H4 (cell line): ENCODE data around the gene TAGLN2. TPM values are rescaled to one million over a fixed set of nuclear protein-coding genes. Genes with fewer than 3 reads are reported as not detected.

Experiments used
- DNase-seq: peaks from one replicate; pipeline ENCODE4 v3.0.0-alpha.2; 2015; ENCODE audit warnings: low spot score
- total RNA-seq: library from RNA; depleted of rRNA; stranded (reverse); fragments of >200 nt; shearing (Covaris generic); gene quantifications from 2 replicates; pipeline ENCODE4 v1.2.3, GENCODE V29; 2014

TAGLN2 gene
- total RNA-seq, 1 experiment from 2014 or later = 497 TPM

DNA sequence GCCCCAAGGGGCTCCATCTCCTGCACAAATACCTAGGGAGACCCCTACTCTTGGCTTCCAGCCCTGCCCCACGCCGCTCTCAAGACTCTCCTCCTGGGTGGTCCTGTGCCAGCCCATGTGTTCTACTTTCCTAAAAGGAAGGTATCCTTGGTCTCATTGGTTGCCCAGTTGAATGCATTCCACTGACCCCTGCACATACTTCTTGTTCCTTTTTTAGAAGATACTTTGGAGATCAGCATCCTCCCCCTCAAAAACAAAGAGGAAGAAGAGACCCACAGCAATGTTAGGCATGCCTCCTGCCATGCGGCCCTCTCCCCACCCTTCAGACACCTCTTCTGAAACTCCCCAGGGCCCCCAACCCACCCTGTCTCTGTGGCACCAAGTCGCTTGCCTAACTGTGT, 24.7 kb upstream of the TAGLN2 start:
- no peak for DNase-seq

GRCh38 chr1:159949123-159949522, 23.8 kb upstream of the TAGLN2 start:
- DNase-seq = no peak

GRCh38 chr1:159947942-159948341, 22.6 kb upstream of the TAGLN2 start:
- DNase-seq = no peak

- DNase-seq = no peak
Observed at GRCh38 chr1:159946242-159947187, 21.2 kb upstream of the TAGLN2 start.

GRCh38 chr1:159945483-159946241, 20.4 kb upstream of the TAGLN2 start, which contains the start of gene IGSF9:
IGSF9 (minus strand) TSS chr1:159945613; CDS start chr1:159943454, 2,159 bp downstream.
- peak; percentile 55 for DNase-seq

DNA sequence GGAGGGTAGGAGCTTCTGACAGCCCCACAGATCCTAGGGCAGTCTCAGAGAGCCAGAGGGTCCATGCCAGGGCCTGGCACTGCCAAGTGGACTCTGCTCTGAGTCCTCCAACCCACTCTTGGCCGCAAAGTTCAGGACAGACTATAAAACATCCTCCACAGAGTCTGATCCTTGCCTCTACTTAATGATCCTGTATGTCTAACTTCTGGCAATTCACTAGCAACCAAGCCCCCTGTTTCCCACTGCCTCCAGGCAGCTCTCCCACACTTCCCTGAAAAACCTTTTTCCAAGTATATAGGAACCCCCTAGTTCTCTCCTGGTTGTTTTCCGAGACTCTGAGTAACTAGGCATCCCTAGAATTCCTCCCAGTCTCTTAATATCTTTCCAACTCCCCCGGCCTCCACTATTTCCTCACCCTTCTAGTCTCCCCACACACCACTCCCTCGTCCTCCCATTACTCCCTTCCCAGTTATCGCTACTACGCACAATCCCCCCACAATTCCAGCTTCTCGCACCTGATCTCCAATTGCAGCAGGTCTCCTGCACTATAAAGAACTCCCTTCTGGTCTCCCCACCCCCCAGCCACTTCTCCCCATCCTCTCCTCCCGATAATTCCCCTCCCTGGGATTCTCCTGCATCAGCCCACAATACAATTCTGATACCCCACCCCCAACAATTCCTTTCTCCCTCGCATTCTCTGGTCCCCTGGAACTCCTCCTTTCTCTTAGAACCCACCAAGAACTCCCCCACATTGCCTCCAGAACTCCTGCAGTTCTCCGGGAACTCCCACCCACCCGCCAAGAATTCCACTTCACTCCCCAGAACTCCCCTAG, 19.5 kb upstream of the TAGLN2 start:
- DNase-seq = no peak

DNA sequence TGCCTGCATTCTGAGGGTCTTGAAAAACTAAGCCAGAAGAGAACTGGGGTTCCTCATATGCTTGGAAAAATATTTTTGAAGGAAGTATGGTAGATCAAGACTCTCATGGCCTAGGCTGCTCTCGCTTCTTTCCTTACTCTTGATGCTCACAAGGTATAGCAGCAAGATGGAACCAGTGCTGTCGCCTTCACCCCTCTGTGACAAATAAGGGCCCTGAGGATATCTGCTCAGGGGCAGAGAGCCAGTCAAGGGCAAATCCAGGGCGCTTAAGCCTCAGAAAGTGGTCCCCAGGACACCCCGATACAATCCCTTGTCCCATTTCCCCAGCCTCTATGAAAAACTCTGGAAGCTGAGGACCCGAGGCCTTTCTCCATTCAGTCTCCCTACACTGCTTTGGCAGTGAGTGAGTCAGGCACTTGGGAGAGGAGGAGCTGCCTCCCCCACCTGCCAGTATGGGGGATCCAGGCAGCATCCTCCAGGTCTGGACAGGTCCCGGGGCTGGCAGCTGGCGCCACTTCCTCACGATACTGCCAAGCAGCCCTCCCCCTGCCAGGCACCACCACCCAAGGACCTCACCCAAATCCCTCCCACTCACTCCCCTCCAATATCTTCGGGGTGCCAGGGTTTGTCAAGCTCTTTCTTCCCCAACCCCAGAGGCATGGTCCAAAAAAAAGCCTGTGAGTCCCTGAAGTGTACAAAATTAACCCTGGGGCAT, 18.8 kb upstream of the TAGLN2 start:
- no peak for DNase-seq

DNA sequence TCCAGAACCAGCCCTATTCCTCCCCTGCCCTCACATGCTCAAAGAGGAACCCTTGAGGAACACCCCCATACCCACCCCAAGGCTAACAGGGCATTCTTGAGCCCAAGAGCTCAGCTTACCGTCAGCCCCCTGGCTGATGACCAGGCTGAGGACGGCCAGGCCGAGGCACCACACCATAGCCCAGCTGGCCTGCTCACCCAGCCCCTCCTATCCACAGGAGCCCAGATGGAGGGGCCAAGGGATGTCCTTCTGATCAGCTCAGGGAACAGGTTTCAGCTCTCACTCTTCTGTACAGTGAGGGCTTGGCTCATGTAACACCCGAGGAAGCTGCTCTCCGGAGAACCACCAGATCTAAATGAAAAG, 18.0 kb upstream of the TAGLN2 start:
- no peak for DNase-seq

- no peak for DNase-seq
Observed at GRCh38 chr1:159942632-159943277, 17.4 kb upstream of the TAGLN2 start.

DNA sequence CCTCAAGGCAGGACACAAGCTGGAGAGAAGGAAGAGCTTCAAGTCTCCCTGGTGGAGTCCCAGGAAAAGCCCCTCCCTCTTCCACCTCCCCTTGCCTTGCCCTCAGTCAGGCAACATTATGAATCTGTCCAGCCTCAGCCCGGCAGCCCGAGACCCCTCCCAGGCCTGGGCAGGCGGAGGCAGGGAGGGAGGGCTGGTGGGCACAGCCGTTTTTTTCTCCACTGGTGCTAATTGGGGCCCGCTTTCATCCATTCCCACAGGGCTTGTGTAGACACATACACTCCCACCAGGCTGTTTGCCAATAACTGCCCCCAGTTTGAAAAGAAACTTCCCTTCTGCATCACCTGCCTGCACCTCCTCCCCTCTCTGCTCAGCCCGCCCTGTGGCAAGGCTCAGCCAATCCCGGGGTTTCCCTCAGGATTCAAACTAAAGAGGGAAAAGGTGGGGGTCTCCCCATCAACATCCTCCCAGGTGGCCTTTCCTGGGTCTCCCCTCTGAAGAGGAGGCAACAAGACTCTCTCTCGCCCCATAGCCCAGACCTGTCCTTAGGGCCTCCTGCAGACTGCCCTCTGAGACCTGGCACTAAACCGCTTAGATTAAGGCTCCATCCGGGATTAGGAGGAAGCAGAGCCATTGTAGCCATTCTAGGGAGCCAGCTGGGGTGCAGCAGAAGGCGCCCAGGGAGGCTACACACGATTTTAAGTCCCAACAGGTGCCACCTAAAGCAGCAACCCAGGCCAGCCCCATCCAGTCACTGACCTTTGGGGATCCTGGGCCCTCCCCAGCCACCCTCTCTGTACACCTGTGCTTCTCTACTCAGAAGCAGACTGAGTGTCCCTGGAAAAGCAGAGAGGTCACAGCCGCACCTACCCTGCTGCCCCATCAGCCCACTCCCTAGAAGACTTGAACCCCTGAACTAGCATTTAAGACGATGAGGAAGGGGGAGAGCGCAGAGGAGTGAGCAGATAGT, 16.6 kb upstream of the TAGLN2 start:
- no peak for DNase-seq

GRCh38 chr1:159941141-159941540, 15.8 kb upstream of the TAGLN2 start:
- no peak for DNase-seq

GRCh38 chr1:159940006-159940620, 14.8 kb upstream of the TAGLN2 start:
- no peak for DNase-seq

DNA sequence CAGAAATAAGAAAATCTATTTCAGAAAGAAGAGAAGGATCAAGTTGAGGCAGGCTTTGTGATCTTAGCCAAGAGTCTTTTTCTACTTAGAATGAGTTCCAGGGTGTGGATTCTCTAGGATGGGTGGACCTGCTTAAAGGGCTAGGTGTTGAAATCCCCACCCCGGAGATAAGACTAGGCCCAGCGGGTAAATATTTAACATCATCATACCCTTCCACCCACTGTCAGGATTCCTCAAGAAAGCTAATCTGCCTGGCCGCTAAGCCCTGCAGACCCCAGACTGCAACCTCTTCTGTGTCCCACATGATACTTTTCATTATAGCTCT, 14.3 kb upstream of the TAGLN2 start:
- no peak for DNase-seq

GRCh38 chr1:159938905-159939677, 13.8 kb upstream of the TAGLN2 start:
- no peak for DNase-seq

GRCh38 chr1:159938211-159938852, 13.0 kb upstream of the TAGLN2 start:
- peak; percentile 29 for DNase-seq

DNA sequence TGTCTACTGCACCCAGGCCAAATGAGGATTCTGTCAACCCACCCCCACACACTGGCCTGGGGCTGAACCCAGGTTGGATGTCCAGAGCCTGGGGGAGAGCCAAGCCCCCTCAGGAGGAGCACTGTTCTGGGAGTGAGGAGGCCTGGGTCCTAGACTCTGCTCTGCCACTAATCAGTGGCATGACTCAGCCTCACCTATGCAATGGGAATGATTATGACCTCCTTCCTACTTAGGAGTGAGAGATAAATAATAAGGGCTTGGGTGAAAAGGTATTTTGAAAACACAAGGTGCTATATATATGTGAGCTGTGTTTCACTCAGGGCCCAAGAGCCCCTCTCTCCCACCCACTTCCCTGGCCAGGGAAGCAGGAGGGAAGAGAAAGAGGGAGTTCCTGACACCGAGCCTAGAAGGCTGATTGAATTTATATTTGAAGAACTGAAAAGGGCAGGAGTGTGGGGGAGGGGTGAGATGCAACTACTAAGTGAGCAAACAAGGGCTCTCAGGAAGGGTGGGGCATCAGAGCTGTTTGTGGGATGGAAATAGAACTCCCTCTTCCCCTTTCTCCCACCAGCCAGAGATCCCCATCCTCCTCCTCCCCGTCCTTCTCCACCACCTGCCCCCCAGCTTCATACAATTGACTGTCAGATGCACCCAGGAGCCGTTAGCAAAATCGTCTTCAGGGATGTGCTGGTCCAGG, 11.9 kb upstream of the TAGLN2 start:
- DNase-seq = no peak

GRCh38 chr1:159936273-159936904, 11.1 kb upstream of the TAGLN2 start:
- peak; percentile 35 for DNase-seq
